A549 (cell line): ENCODE measurements around the gene FBXL5.

Source experiments
- CTCF ChIP-seq: fragments of >200 bp; sonication (Bioruptor Twin); formaldehyde crosslinking; IDR thresholded peaks from 3 replicates; pipeline ENCODE4 v1.5.1; 2016
- EP300 ChIP-seq, 2 experiments: fragments of >200 bp; sonication (Bioruptor Twin); formaldehyde crosslinking; IDR thresholded peaks; 2 replicates in 1 of 2; 3 replicates in 1 of 2; pipeline ENCODE4 v1.6.1; 2016 to 2017
- RAD21 ChIP-seq, 2 experiments: fragments of >200 bp in 1 of 2; sonication (Bioruptor Twin) in 1 of 2; formaldehyde crosslinking in 1 of 2; IDR thresholded peaks in 1 of 2; conservative IDR thresholded peaks in 1 of 2; 2 replicates in 1 of 2; 3 replicates in 1 of 2; pipeline ENCODE4 v1.6.1; 2012 to 2018; ENCODE audit warnings: inconsistent platforms in 1 of 2
- RNF2 ChIP-seq: fragments of 200-600 bp; sonication (generic); IDR thresholded peaks from 2 replicates; pipeline ENCODE4 v1.6.1; 2016; ENCODE audit warnings: low read depth, mild to moderate bottlenecking, antibody characterized with exemption, moderate library complexity, borderline replicate concordance

DNA sequence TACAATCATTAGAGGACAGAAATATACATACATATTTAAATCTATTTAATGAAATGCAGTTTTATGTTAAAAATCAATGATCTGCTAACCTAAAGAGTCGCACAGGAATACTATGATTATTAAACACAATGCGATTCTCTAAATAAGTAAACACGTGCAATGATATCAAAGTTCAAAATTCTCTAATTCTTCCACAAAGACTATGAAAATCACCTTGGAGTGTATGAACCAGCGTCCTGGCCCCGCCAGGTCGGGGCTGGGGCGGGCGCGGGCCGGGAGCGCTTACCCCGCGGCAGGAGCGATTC lies 25.9 kb upstream of the FBXL5 start:
- no peak for TF ChIP-seq CTCF
- TF ChIP-seq RNF2, result no peak
- no peak for TF ChIP-seq RAD21 (conservative IDR thresholded peaks at IDR 0.05 in 1 of 2, IDR thresholded peaks at IDR 0.05 in 1 of 2)
- TF ChIP-seq EP300 (IDR thresholded peaks at IDR 0.05), result no peak
